HUDEP-2 (cell line): Measurements from ENCODE around the gene WDR12.
A peak's percentile ranks its signal among the peaks of the same experiment; 100 is the strongest.
"Not testable (repeated sequence)": the region's sequence is repeated elsewhere in the genome, so short reads cannot be mapped to it uniquely, and the experiment has no call there.

Source experiments
- DNase-seq, 76 experiments: peaks; one replicate each; lab custom pipeline; 2025; ENCODE audit not compliant: unreplicated experiment in 76 of 76; lab: John Stamatoyannopoulos, UW

WDR12 gene

GRCh38 chr2:202911512-202912341 is at the start of gene WDR12, which contains the start of gene CARF:
WDR12 (minus strand) TSS chr2:202911673; CDS start chr2:202911476, 197 bp downstream.
CARF (plus strand) TSS chr2:202912275; CDS start chr2:202941903, 29,628 bp downstream.
- DNase-seq = peak in 74 of 76 experiments; percentile 34 to 91 (median 81)

GRCh38 chr2:202960524-202960923 is 49.1 kb upstream of the WDR12 start:
- no peak for DNase-seq

- peak in 39 of 76 experiments; percentile 1 to 73 (median 33) for DNase-seq
These were observed 39.1 kb upstream of the WDR12 start for GRCh38 chr2:202950592-202950991.

GRCh38 chr2:202949333-202949732 is 37.9 kb upstream of the WDR12 start:
- DNase-seq = not testable (repeated sequence)

GRCh38 chr2:202945497-202945896 is 34.0 kb upstream of the WDR12 start:
- no peak for DNase-seq

GRCh38 chr2:202944816-202945215 is 33.3 kb upstream of the WDR12 start:
- no peak for DNase-seq

- DNase-seq = no peak
These were observed 32.9 kb upstream of the WDR12 start for GRCh38 chr2:202944408-202944807.

- no peak for DNase-seq
These were observed 30.3 kb upstream of the WDR12 start for GRCh38 chr2:202941771-202942170.

DNA sequence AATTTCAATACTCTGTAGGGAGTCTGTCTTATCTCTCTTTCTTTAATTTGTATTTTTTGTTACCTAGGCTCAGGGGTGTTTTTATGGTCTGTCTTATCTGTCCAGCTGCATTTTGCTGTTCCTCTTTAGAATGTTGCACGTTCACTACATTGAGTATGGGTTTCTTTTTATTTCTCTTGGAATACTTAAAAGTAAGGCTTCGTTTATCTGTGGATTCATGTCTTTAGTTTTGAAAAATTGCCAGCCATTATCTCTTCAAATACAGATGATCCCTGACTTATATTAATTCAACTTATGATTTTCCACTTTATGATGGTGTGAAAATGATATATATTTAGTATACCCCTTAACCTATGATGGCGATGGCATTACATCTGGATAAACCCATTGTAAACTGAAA is 27.5 kb upstream of the WDR12 start:
- DNase-seq = no peak

- DNase-seq = no peak
These were observed 23.0 kb upstream of the WDR12 start for GRCh38 chr2:202934456-202934855.

- no peak for DNase-seq
These were observed 22.5 kb upstream of the WDR12 start for GRCh38 chr2:202933958-202934357.

GRCh38 chr2:202933139-202933510 is 21.7 kb upstream of the WDR12 start:
- DNase-seq = no peak

GRCh38 chr2:202932425-202933138 is 21.1 kb upstream of the WDR12 start:
- no peak for DNase-seq

- DNase-seq = no peak
These were observed 7.4 kb upstream of the WDR12 start for GRCh38 chr2:202918860-202919259.

- DNase-seq = peak in 2 of 76 experiments; percentile 12 to 48
These were observed 1.1 kb upstream of the WDR12 start for GRCh38 chr2:202912342-202913201.

- DNase-seq = peak in 20 of 76 experiments; percentile 29 to 85 (median 63)
These were observed 316 bp downstream of the WDR12 start for GRCh38 chr2:202911203-202911511.

DNA sequence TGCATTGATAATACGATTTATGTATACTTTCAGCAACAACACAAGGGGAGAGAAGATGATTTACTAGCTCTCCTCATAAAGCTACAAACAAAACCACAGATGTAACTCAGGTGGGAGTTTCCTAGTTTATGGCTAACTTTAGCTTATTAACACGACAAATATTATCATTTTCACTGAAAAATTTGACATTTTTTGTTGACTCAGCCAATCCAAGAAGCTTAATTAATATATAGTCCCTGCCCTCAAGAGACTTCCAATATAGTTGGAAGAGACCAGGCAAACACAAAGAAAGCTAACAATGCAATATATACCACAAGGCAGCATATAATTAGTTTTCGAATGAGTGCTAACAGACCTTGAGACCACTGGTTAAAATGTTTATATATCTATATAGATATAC is 775 bp downstream of the WDR12 start:
- DNase-seq = peak in 3 of 76 experiments; percentile 1 to 40 (median 8)

GRCh38 chr2:202910250-202910649 is 1.2 kb downstream of the WDR12 start:
- DNase-seq = not testable (repeated sequence)

DNA sequence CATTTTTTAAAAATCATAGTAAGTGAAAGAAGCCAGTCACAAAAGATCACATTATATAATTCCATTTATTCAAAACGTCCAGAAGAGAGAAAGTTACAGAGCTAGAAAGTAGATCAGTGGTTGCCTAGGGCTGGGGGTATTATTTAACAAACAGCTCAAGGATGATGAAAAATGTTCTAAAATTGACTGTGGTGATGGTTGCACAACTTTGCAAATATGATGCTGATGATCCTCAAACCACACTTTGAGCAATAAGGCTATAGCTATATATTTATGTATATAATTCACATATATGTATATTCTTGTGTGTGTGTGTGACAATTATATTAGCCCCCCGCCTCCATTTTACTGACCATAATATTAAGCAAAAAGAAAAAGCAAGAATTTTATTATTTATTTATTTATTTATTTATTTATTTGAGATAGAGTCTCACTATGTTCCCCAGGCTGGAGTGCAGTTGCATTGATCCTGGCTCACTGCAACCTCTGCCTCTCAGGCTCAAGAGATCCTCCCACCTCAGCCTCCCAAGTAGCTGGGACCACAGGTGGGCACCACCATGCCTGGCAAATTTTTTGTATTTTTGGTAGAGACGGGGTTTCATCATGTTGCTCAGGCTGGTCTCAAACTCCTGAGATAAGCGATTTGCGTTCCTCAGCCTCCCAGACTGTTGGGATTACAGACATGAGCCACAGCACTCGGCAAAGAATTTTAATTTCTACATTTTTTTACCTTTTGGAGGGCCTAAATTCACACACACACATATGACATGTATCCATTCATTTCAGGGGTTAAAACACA is 1.9 kb downstream of the WDR12 start:
- no peak for DNase-seq

GRCh38 chr2:202908186-202908585 is 3.3 kb downstream of the WDR12 start:
- peak in 3 of 76 experiments; percentile 2 to 19 (median 3) for DNase-seq
